ENCODE data around the gene ENDOG. TPM values are rescaled to one million over a fixed set of nuclear protein-coding genes. Genes with fewer than 3 reads are reported as not detected.

ENDOG gene
- total and polyA plus RNA-seq, 2 experiments from 2014 or later, result 93.3 to 209 TPM

Other genes with a start within 250 kb of the ENDOG start
- gene DYNC2I2, start 161.7 kb upstream of the ENDOG start, total RNA-seq, result 77.2 and 94.9 TPM in 2 replicates
- gene DYNC2I2, start 161.7 kb upstream of the ENDOG start, polyA plus RNA-seq, result 81.7 and 119 TPM in 2 replicates
- gene SET, start 129.3 kb upstream of the ENDOG start, total RNA-seq, result 335 and 481 TPM in 2 replicates
- 227 and 262 TPM in 2 replicates for gene SET, start 129.3 kb upstream of the ENDOG start, polyA plus RNA-seq
- 13.8 and 17.9 TPM in 2 replicates for gene PKN3, start 116.0 kb upstream of the ENDOG start, total RNA-seq
- 13.4 and 13.5 TPM in 2 replicates for gene PKN3, start 116.0 kb upstream of the ENDOG start, polyA plus RNA-seq
- 58.7 and 87.1 TPM in 2 replicates for gene ZDHHC12, start 94.4 kb upstream of the ENDOG start, total RNA-seq
- 47.4 and 68.3 TPM in 2 replicates for gene ZDHHC12, start 94.4 kb upstream of the ENDOG start, polyA plus RNA-seq
- 89.6 and 94.1 TPM in 2 replicates for gene ZER1, start 46.6 kb upstream of the ENDOG start, total RNA-seq
- 74.1 and 84.7 TPM in 2 replicates for gene ZER1, start 46.6 kb upstream of the ENDOG start, polyA plus RNA-seq
- gene TBC1D13, start 31.2 kb upstream of the ENDOG start, total RNA-seq, result 24.6 and 26.6 TPM in 2 replicates
- 33.4 and 39.4 TPM in 2 replicates for gene TBC1D13, start 31.2 kb upstream of the ENDOG start, polyA plus RNA-seq
- 20.2 and 24.2 TPM in 2 replicates for gene SPOUT1, start 11.3 kb downstream of the ENDOG start, total RNA-seq
- gene SPOUT1, start 11.3 kb downstream of the ENDOG start, polyA plus RNA-seq, result 32.1 and 52.1 TPM in 2 replicates
- gene KYAT1, start 63.5 kb downstream of the ENDOG start, total RNA-seq, result 23.3 and 25.0 TPM in 2 replicates
- gene KYAT1, start 63.5 kb downstream of the ENDOG start, polyA plus RNA-seq, result 21.8 and 36.9 TPM in 2 replicates
- 48.1 and 55.8 TPM in 2 replicates for gene LRRC8A, start 63.6 kb downstream of the ENDOG start, total RNA-seq
- gene LRRC8A, start 63.6 kb downstream of the ENDOG start, polyA plus RNA-seq, result 28.6 and 31.6 TPM in 2 replicates
- gene PHYHD1, start 102.5 kb downstream of the ENDOG start, total RNA-seq, result 25.3 and 36.6 TPM in 2 replicates
- 40.8 and 43.8 TPM in 2 replicates for gene PHYHD1, start 102.5 kb downstream of the ENDOG start, polyA plus RNA-seq
- gene DOLK, start 129.1 kb downstream of the ENDOG start, total RNA-seq, result 21.0 and 32.2 TPM in 2 replicates
- gene DOLK, start 129.1 kb downstream of the ENDOG start, polyA plus RNA-seq, result 33.3 and 37.1 TPM in 2 replicates
- 50.8 and 52.0 TPM in 2 replicates for gene NUP188, start 129.2 kb downstream of the ENDOG start, total RNA-seq
- gene NUP188, start 129.2 kb downstream of the ENDOG start, polyA plus RNA-seq, result 35.8 and 38.9 TPM in 2 replicates
- 132 and 203 TPM in 2 replicates for gene SH3GLB2, start 209.8 kb downstream of the ENDOG start, total RNA-seq
- gene SH3GLB2, start 209.8 kb downstream of the ENDOG start, polyA plus RNA-seq, result 182 and 187 TPM in 2 replicates
- 65.8 and 69.8 TPM in 2 replicates for gene MIGA2, start 218.1 kb downstream of the ENDOG start, total RNA-seq
- gene MIGA2, start 218.1 kb downstream of the ENDOG start, polyA plus RNA-seq, result 44.7 and 48.7 TPM in 2 replicates